ENCODE measurements around the gene GMDS. TPM values are rescaled to one million over a fixed set of nuclear protein-coding genes. Genes with fewer than 3 reads are reported as not detected.

Gene GMDS
- total RNA-seq, 2 donors from 2014 or later, result 25.4 to 29.5 TPM

- no peaks in the 10 kb centered on the region for H3K9me3 Mint-ChIP-seq
- H3K9me3 ChIP-seq (ENCODE audit: control insufficient read depth, low read length), result no peaks in the 10 kb centered on the region
- no peak overlapping the region for H3K27ac Mint-ChIP-seq
- WGBS, 2 experiments (ENCODE audit: insufficient coverage in 1 of 2, insufficient read length in 1 of 2), result 92 to 95% methylated on average over 8 of the region's 11 CpGs
- H3K4me3 ChIP-seq (ENCODE audit: low read length), result no peak overlapping the region
- peaks cover 7% of the 10 kb centered on the region for H3K4me1 Mint-ChIP-seq
- no peak overlapping the region for H3K9ac ChIP-seq (ENCODE audit: extremely low read depth, low read length, poor library complexity, severe bottlenecking)
- H3K27me3 Mint-ChIP-seq (ENCODE audit: insufficient read depth), result no peaks in the 10 kb centered on the region
- H3K27me3 ChIP-seq (ENCODE audit: control insufficient read depth, insufficient read depth, low read length, poor library complexity, severe bottlenecking), result no peaks in the 10 kb centered on the region
- no peak for DNase-seq
- TF ChIP-seq CTCF (conservative IDR thresholded peaks at IDR 0.05), result no peak
- no peaks in the 10 kb centered on the region for H3K36me3 ChIP-seq (ENCODE audit: control insufficient read depth, insufficient read depth, low read length)
- no peaks in the 10 kb centered on the region for H3K4me1 ChIP-seq (ENCODE audit: control insufficient read depth, insufficient read depth, low read length)
- no peak overlapping the region for H3K4me3 Mint-ChIP-seq
- no peak overlapping the region for H3K27ac ChIP-seq (ENCODE audit: low read depth, low read length)
- H3K36me3 Mint-ChIP-seq (ENCODE audit: low read depth), result no peaks in the 10 kb centered on the region
Observed at GRCh38 chr6:1809291-1809988, 436.0 kb downstream of the GMDS start.

- no peak for DNase-seq
- Mint-ChIP-seq H3K36me3 (ENCODE audit: low read depth) (no peaks in the 10 kb centered on the region), H3K4me1 (peaks cover 12% of the 10 kb centered on the region), H3K27me3 (ENCODE audit: insufficient read depth) (no peaks in the 10 kb centered on the region), H3K27ac (no peak overlapping the region), H3K4me3 (no peak overlapping the region), H3K9me3 (no peaks in the 10 kb centered on the region)
- H3K9ac ChIP-seq (ENCODE audit: extremely low read depth, low read length, poor library complexity, severe bottlenecking), result no peak overlapping the region
- H3K9me3 ChIP-seq (ENCODE audit: control insufficient read depth, low read length), result no peaks in the 10 kb centered on the region
- no peak overlapping the region for H3K4me3 ChIP-seq (ENCODE audit: low read length)
- no peak for TF ChIP-seq CTCF (conservative IDR thresholded peaks at IDR 0.05)
- H3K27ac ChIP-seq (ENCODE audit: low read depth, low read length), result no peak overlapping the region
- WGBS, 2 experiments (ENCODE audit: insufficient coverage in 1 of 2, insufficient read length in 1 of 2), result 88 to 93% methylated on average over 2 to 6 of the region's 6 CpGs
- no peaks in the 10 kb centered on the region for H3K4me1 ChIP-seq (ENCODE audit: control insufficient read depth, insufficient read depth, low read length)
- H3K36me3 ChIP-seq (ENCODE audit: control insufficient read depth, insufficient read depth, low read length), result no peaks in the 10 kb centered on the region
- H3K27me3 ChIP-seq (ENCODE audit: control insufficient read depth, insufficient read depth, low read length, poor library complexity, severe bottlenecking), result no peaks in the 10 kb centered on the region
Observed at GRCh38 chr6:1806935-1807334, 438.5 kb downstream of the GMDS start.

- WGBS, 2 experiments (ENCODE audit: insufficient coverage in 1 of 2, insufficient read length in 1 of 2), result 78 to 86% methylated on average over 16 to 17 of the region's 17 CpGs
- no peak overlapping the region for H3K9ac ChIP-seq (ENCODE audit: extremely low read depth, low read length, poor library complexity, severe bottlenecking)
- no peak overlapping the region for H3K4me3 ChIP-seq (ENCODE audit: low read length)
- no peaks in the 10 kb centered on the region for H3K9me3 ChIP-seq (ENCODE audit: control insufficient read depth, low read length)
- H3K36me3 ChIP-seq (ENCODE audit: control insufficient read depth, insufficient read depth, low read length), result no peaks in the 10 kb centered on the region
- Mint-ChIP-seq H3K4me3 (no peak overlapping the region), H3K9me3 (no peaks in the 10 kb centered on the region), H3K27me3 (ENCODE audit: insufficient read depth) (no peaks in the 10 kb centered on the region), H3K27ac (no peak overlapping the region), H3K36me3 (ENCODE audit: low read depth) (no peaks in the 10 kb centered on the region), H3K4me1 (peaks cover 17% of the 10 kb centered on the region)
- no peak for TF ChIP-seq CTCF (conservative IDR thresholded peaks at IDR 0.05)
- H3K27ac ChIP-seq (ENCODE audit: low read depth, low read length), result no peak overlapping the region
- no peak for DNase-seq
- H3K4me1 ChIP-seq (ENCODE audit: control insufficient read depth, insufficient read depth, low read length), result no peaks in the 10 kb centered on the region
- no peaks in the 10 kb centered on the region for H3K27me3 ChIP-seq (ENCODE audit: control insufficient read depth, insufficient read depth, low read length, poor library complexity, severe bottlenecking)
Observed at GRCh38 chr6:1802491-1803395, 442.7 kb downstream of the GMDS start.

All from endodermal cell (in vitro differentiated cells).